Endothelial cell of umbilical vein (primary cell): ENCODE measurements around the gene RAB4A. TPM values are rescaled to one million over a fixed set of nuclear protein-coding genes. Genes with fewer than 3 reads are reported as not detected.

Experiments used
- BruUV-seq: library from RNA; stranded (reverse); fragments of 400-500 nt; replicated peaks from 2 replicates; lab custom pipeline; 2021; lab: Mats Ljungman, UMichigan
- CTCF ChIA-PET: fragments of 300-600, 350-600 bp; sonication (Branson Sonifier 250); formaldehyde crosslinking; loops from one replicate; lab custom pipeline; 2021; ENCODE audit warnings: antibody characterized with exemption, inconsistent platforms; lab: Charles Lee
- POLR2A ChIA-PET: fragments of 300-600, 350-600 bp; sonication (Branson Sonifier 250); formaldehyde crosslinking; loops from one replicate; lab custom pipeline; 2021; ENCODE audit warnings: antibody characterized with exemption, inconsistent platforms; lab: Charles Lee
- DNase-seq: peaks from one replicate; pipeline ENCODE4 v3.0.0-alpha.2; 2011; ENCODE audit warnings: low read depth, low spot score
- FAIRE-seq: peaks from 2 replicates; lab custom pipeline; 2011; peaks lifted over from hg19 to GRCh38; lab: Jason Lieb, UNC
- H2AFZ ChIP-seq: 2 replicates; pipeline ENCODE4 v1.6.0; 2012; ENCODE audit warnings: low read depth, low read length, control low read depth, inconsistent platforms
- H3K27ac ChIP-seq: 2 replicates; pipeline ENCODE4 v1.5.1; 2011; ENCODE audit warnings: low read depth, mild to moderate bottlenecking, control low read depth, low read length, moderate library complexity; ENCODE audit not compliant: insufficient read depth
- H3K27me3 ChIP-seq, 2 experiments: 2 replicates each; pipeline versions ENCODE4 v1.6.0 to v1.6.1; 2011; ENCODE audit warnings: low read length in 2 of 2, mixed read lengths in 1 of 2; ENCODE audit not compliant: control insufficient read depth in 2 of 2, insufficient read depth in 2 of 2
- H3K36me3 ChIP-seq, 2 experiments: 2 replicates in 1 of 2; 3 replicates in 1 of 2; pipeline ENCODE4 v1.5.1; 2011; ENCODE audit warnings: low read length in 2 of 2, mild to moderate bottlenecking in 1 of 2, moderate library complexity in 1 of 2; ENCODE audit not compliant: control insufficient read depth in 2 of 2, insufficient read depth in 2 of 2; ENCODE audit errors: extremely low read depth in 1 of 2
- H3K4me1 ChIP-seq: 3 replicates; pipeline ENCODE4 v1.5.1; 2011; ENCODE audit warnings: mild to moderate bottlenecking, low read length; ENCODE audit not compliant: control insufficient read depth, insufficient read depth; ENCODE audit errors: extremely low read depth
- H3K4me2 ChIP-seq: 2 replicates; pipeline ENCODE4 v1.6.1; 2011; ENCODE audit warnings: low read length, control low read depth, mixed read lengths; ENCODE audit not compliant: insufficient read depth
- H3K4me3 ChIP-seq, 3 experiments: fragments of 200-600 bp in 1 of 3; sonication (generic), shearing (Covaris generic) in 1 of 3; replicated peaks in 1 of 3; 2 replicates each; pipeline ENCODE4 v1.5.1; 2011 to 2016; ENCODE audit warnings: control low read depth in 3 of 3, low read length in 3 of 3, mild to moderate bottlenecking in 2 of 3, inconsistent platforms in 1 of 3, low read depth in 1 of 3, moderate library complexity in 1 of 3; ENCODE audit not compliant: insufficient read depth in 1 of 3
- H3K79me2 ChIP-seq: 2 replicates; pipeline ENCODE4 v1.6.0; 2012; ENCODE audit warnings: low read length, inconsistent platforms; ENCODE audit not compliant: control insufficient read depth, insufficient read depth
- H3K9ac ChIP-seq: replicated peaks from 2 replicates; pipeline ENCODE3; 2011; ENCODE audit warnings: low read length, control low read depth; ENCODE audit not compliant: insufficient read depth; ENCODE audit errors: extremely low read depth
- H3K9me1 ChIP-seq: replicated peaks from 3 replicates; pipeline ENCODE4 v1.6.0; 2011; ENCODE audit warnings: mild to moderate bottlenecking, low read length; ENCODE audit not compliant: control insufficient read depth, insufficient read depth; ENCODE audit errors: extremely low read depth
- H3K9me3 ChIP-seq: replicated peaks from 2 replicates; pipeline ENCODE4 v1.5.1; 2012; ENCODE audit warnings: low read length, inconsistent platforms; ENCODE audit not compliant: control insufficient read depth, insufficient read depth
- H4K20me1 ChIP-seq: replicated peaks from 2 replicates; pipeline ENCODE3; 2011; ENCODE audit warnings: mild to moderate bottlenecking, low read length; ENCODE audit not compliant: control insufficient read depth, insufficient read depth; ENCODE audit errors: extremely low read depth
- CTCF ChIP-seq, 2 donors: IDR thresholded peaks; 1 replicate in 1 of 2; 2 replicates in 1 of 2; pipeline ENCODE4 v1.5.1; 2011; ENCODE audit warnings: low read length in 2 of 2, mild to moderate bottlenecking in 2 of 2, moderate library complexity in 2 of 2, control low read depth in 1 of 2, inconsistent platforms in 1 of 2, low read depth in 1 of 2; ENCODE audit not compliant: insufficient read depth in 1 of 2; ENCODE audit errors: extremely low read depth in 1 of 2
- EZH2 ChIP-seq: IDR thresholded peaks from 2 replicates; pipeline ENCODE4 v1.6.1; 2012; ENCODE audit warnings: borderline replicate concordance, low read depth, mild to moderate bottlenecking, moderate library complexity, low read length, inconsistent platforms; ENCODE audit not compliant: severe bottlenecking
- FOS ChIP-seq: IDR thresholded peaks from 2 replicates; pipeline ENCODE4 v1.6.1; 2011; ENCODE audit warnings: mild to moderate bottlenecking, low read length, moderate library complexity, borderline replicate concordance; ENCODE audit not compliant: insufficient read depth
- GATA2 ChIP-seq: IDR thresholded peaks from 2 replicates; pipeline ENCODE4 v1.7.0; 2011; ENCODE audit warnings: low read depth, mild to moderate bottlenecking, moderate library complexity, mixed read lengths, low read length; ENCODE audit not compliant: insufficient read length, insufficient read depth
- JUN ChIP-seq: IDR thresholded peaks from 2 replicates; pipeline ENCODE4 v1.6.1; 2011; ENCODE audit warnings: borderline replicate concordance, low read depth; ENCODE audit not compliant: insufficient read length, insufficient read depth
- MYC ChIP-seq: IDR thresholded peaks from one replicate; pipeline ENCODE4 v1.6.1; 2011; ENCODE audit warnings: mild to moderate bottlenecking, low read depth, low read length
- POLR2A ChIP-seq: IDR thresholded peaks from 2 replicates; pipeline ENCODE4 v1.6.1; 2012; ENCODE audit warnings: low read depth, mild to moderate bottlenecking, control low read depth, low read length
- POLR2AphosphoS5 ChIP-seq: IDR thresholded peaks from 2 replicates; pipeline ENCODE4 v1.6.1; 2012; ENCODE audit warnings: low read depth, mild to moderate bottlenecking, control low read depth, low read length, moderate library complexity; ENCODE audit not compliant: insufficient read depth
- dilution Hi-C: fragments of 300-500 bp; cut with MboI; formaldehyde crosslinking; loops from one replicate; pipeline ENCODE4 v1.15.0; 2019; ENCODE audit warnings: low sequenced_read_pairs; ENCODE audit not compliant: extremely low pct_ligation_motif_present
- intact Hi-C: fragments of 100-400 bp; cut with micrococcal nuclease; formaldehyde crosslinking; loops from one replicate; pipeline ENCODE4 v1.10.0; 2022
- polyA plus RNA-seq, 4 experiments: library from polyadenylated mRNA; depleted of rRNA in 3 of 4; stranded (reverse) in 3 of 4; unstranded in 1 of 4; fragments of >200 nt; gene quantifications; 2 replicates each; pipeline versions ENCODE4 v1.2.1 to v1.2.3, GENCODE V29; 2011 to 2012; ENCODE audit warnings: missing spikeins in 1 of 4
- total RNA-seq: library from RNA; stranded (reverse); gene quantifications from 2 replicates; pipeline ENCODE4 v1.2.3, GENCODE V29; 2021
- TF ChIP-seq, protein P1 (sequence below): IDR thresholded peaks from 2 replicates; pipeline ENCODE4 v1.6.1; 2011; ENCODE audit not compliant: insufficient read depth, insufficient read length

The RAB4A gene
- total and polyA plus RNA-seq, 2 donors (not counting 3 experiments of a cell fraction or from before 2014, with no cell fraction given) = 14.8 to 52.9 TPM

- dilution Hi-C loops (no loop called here), intact Hi-C loops (no loop called here)
- Histone ChIP-seq H2AFZ (no peak overlapping the region), H3K27me3 (no peaks in the 10 kb centered on the region), H3K9me3 (no peaks in the 10 kb centered on the region), H4K20me1 (peaks cover 7% of the 10 kb centered on the region), H3K4me3 (no peak overlapping the region), H3K4me1 (peaks cover 16% of the 10 kb centered on the region), H3K9me1 (no peaks in the 10 kb centered on the region), H3K4me2 (no peak overlapping the region), H3K27ac (no peak overlapping the region), H3K36me3 (no peaks in the 10 kb centered on the region), H3K79me2 (peaks cover 74% of the 10 kb centered on the region), H3K9ac (no peak overlapping the region)
- ChIA-PET POLR2A (no interaction called here), CTCF (interaction anchor here (1.3 kb wide), 1 partner anchor 10 kb away, joined by 3 read pairs; no protein-coding TSS in a partner anchor)
- BruUV-seq = no TSS peak
- no peak for TF ChIP-seq FOS
- TF ChIP-seq GATA2 = no peak
- TF ChIP-seq CTCF (IDR thresholded peaks at IDR 0.05; ENCODE audit: extremely low read depth in 1 of 2, insufficient read depth in 1 of 2, low read depth in 1 of 2, low read length in 2 of 2) = no peak
- TF ChIP-seq EZH2 = no peak
- TF ChIP-seq POLR2AphosphoS5 = no peak
- TF ChIP-seq POLR2A = no peak
- TF ChIP-seq MYC = no peak
- TF ChIP-seq, protein P1, sequence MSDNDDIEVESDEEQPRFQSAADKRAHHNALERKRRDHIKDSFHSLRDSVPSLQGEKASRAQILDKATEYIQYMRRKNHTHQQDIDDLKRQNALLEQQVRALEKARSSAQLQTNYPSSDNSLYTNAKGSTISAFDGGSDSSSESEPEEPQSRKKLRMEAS = no peak
- TF ChIP-seq JUN = no peak
- DNase-seq (no peak), FAIRE-seq (no peak)
Observed at GRCh38 chr1:229283183-229283611, 12.3 kb downstream of the RAB4A start.
